ENCODE data around the gene STK25.

Gene STK25

DNA sequence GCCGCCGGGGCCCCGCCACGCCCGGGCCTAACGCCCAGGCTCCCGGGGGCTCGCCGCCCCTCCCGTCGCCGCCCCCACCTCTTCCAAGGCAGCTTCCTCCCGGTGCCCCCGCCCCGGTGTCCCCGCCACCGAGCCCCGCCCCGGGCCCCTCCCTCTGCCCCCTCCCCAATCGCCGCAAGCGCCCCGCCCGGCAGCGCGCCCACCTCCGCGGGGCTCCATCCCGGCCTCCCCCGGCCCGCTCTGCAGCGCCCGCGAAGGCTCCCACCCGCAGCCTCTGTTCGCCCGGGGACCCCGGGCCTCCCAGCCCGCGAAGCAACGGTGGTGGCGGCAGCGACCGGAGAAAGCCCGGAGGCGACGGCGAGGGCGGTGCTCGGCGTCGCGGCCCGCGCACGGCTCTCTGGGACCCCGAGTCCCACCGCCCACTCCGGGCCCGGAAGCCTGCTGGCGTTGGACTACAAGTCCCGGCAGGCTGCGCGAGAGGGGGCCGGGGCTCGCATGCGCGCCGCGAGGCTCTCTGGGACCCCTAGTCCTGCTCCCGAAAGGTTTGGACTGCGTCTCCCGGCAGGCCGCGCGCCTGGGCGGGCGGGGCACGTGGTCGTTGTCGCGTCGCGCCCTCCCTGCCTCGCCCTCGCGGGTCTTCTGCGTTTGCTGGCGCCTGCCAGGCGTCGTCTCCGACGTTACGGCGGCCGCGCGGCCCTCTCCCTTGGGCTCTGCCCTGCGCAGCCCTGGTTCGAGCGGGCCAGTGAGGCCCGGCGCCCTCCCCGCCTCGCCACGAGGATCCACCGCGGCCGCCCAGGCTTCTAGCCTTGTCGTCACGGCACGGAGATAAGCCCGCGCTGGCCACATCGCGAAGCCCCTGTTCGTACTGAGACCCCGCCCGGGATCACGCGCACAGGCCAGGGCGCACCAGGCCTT is at the start of gene STK25:
Gene STK25 (minus strand): TSS at position 345 of the 915 bp plus-strand sequence. CDS start 549 bp downstream, outside the sequence.
- DNase-seq: peak; percentile 98 to 99

- DNase-seq: no peak
These were observed 48.4 kb upstream of the STK25 start for GRCh38 chr2:241556746-241557145.

DNA sequence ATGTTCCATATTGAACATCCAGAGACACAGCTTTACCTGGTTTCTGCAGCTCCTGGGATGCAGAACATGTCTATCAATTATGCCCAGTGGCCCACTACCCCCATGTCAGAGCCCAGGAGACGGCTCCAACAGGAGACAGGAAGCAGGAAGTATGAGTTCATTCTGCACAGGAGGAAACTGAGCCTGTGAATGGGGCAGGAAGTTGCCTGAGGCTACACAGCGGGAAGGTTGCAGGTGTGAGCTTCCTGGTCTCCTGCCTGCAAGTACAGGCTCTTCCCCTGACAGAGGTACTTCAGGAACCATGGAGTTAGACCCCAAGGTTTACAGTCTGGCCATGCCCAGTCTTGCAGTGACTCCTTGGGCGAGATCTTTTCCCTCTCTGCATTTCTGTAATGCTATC is 47.3 kb upstream of the STK25 start:
- DNase-seq: no peak

GRCh38 chr2:241554610-241555322 is 46.4 kb upstream of the STK25 start:
- DNase-seq: no peak

DNA sequence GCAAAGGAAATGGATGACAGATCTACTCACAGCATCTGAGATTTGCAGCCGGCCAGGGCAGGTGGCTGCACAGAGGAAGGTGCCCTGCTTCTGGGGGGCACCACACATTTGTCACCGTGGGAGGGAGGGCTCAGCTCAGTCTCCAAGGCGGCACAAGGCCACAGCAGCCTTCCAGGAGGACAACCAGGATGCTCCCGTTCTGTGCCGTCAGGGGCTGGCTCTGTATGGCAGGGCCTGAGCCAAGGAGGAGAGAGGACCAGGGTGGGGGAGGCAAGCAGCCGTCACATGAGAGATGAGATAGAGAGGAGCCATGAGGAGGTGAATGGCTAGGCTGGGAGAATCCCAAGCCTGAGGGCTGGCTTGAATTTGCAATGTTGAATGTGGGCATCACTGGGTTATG is 45.6 kb upstream of the STK25 start:
- no peak for DNase-seq

DNA sequence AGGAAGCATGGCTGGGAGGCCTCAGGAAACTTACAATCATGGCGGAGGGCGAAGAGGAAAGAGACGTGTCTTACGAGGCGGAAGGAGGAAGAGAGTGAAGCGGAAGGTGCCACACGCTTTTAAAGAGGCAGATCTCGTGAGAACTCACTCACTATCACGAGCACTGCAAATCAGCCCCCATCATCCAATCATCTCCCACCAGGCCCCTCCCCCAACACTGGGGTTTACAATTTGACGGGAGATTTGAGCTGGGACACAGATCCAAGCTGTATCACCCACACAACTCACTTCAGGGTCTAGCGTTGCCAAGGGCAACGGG is 45.1 kb upstream of the STK25 start:
- DNase-seq: no peak

- DNase-seq: no peak
These were observed 43.8 kb upstream of the STK25 start for GRCh38 chr2:241551998-241552737.

DNA sequence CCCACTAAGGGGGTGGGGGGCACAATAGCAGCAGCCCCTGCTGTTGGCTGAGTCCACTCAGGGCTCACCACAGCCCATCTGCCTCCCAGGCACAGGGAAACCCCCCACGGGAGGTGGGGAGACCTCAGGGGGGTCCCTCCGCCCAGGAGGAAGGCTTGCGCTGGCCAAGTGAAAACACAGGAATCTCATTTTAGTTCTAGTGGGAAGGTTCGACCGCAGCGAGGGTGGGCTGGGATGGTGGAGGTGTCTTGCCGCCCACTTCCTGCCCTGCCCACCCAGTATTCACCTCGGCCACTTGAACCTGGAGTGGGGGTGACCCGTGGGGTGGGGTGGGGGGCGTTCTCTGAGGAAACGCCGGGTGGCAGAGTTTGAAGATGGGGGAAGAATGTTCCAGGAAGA is 43.2 kb upstream of the STK25 start:
- DNase-seq: no peak

GRCh38 chr2:241550616-241551580 is 42.5 kb upstream of the STK25 start:
- DNase-seq: no peak

- no peak for DNase-seq
These were observed 40.1 kb upstream of the STK25 start for GRCh38 chr2:241548451-241548835.

- DNase-seq: no peak
These were observed 39.5 kb upstream of the STK25 start for GRCh38 chr2:241547781-241548450.

GRCh38 chr2:241546771-241547498 is 38.6 kb upstream of the STK25 start:
- no peak for DNase-seq

DNA sequence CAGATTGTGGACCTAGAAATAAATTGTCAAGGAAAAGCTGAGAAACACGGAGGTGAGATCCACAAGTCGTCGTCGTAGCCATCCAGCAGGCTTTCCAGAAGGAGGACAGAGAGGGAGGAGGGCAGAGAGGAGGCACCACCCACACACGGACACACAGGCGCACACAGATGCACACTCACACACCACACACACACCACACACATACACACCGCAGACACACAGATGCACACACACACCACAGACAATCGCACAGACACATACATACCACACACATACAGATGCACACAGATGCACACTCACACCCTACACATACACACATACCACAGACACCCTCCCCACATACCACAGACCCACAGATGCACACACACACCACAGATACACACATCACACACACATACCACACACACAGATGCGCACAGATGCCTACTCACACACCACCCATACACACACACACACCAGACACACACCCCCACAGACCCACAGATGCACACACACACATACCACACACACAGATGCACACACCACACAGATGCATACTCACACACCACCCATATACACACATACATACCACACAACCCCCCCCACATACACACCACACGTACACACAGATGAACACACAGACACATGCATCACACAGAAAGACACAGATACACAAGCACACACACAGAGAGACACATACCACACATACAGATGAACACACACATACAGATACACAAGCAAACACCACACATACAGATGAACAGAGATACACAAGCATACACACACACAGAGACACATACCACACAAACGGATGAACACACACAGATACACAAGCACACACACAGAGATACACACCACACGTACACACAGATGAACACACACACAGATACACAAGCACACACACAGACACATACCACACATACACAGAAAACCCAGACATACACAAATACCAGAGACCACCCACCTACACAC is 37.4 kb upstream of the STK25 start:
- DNase-seq: no peak

DNA sequence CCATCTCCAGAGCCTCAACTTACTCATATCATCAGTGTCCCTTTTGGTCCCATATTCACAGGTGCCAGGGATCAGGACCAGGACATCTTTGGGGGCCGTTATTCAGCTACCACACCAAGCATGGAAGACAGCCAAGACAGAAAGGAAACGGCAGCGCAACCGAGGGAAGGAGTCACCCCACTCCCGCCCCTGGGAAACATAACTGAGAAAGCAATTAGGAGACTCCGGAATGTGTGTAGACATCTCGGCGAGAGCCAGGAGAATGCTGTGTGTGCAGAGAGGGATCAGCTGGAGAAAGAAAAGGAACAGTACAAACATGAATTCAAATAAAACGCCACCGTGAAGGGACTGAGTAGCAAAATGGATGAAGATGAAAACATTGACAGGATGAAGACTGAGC is 36.7 kb upstream of the STK25 start:
- no peak for DNase-seq

DNA sequence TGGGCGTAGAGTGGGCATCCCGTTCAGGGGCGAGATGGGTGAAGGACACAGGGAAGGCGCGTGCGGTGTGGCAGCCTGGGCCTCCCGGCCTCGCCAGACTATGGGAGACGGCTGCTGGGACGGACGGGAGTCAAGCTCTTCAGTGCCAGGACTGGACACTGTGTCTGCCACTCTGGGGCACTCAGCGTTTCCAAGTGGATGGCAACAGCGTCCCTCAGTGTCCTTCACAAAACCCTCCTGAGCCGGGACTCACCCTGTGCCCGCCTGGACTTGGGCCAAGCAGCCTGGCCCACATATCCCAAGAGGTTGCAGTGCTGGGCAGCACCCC is 33.9 kb upstream of the STK25 start:
- DNase-seq: no peak

DNA sequence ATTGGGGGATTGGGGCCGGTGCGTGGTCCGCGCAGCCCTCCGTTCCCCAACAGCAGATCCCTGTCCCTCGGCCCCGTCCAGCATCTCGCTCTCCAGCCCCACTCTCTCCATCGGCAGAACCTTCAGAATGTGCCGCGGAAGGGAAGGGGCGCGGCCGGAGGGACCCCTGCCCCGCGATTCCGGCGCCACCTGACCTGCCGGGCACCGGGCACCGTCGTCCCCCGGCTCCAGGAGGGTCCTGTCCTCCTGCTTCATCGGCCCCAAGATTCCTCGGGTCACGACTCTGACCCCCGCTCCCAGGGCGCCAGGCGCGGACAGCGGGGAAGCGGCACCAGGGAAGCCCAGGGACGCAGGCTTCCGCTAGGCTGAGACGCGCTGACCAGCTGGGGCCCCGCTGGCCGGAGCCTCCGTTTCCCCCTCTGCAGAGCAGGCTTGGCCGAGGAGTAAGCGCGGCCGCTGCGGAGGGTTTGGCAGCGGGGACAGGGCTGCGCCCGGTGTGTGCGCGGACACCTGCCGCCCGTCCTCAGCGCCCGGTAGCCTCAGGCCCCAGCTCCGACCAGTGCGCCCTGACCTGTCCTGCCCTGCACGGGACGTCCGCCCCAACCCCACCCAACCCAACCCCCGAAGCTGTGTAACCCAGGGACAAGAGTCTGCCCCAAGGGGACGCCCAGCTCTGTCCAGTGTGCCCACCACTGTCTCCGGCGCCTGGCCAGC is 33.3 kb upstream of the STK25 start:
- no peak for DNase-seq

DNA sequence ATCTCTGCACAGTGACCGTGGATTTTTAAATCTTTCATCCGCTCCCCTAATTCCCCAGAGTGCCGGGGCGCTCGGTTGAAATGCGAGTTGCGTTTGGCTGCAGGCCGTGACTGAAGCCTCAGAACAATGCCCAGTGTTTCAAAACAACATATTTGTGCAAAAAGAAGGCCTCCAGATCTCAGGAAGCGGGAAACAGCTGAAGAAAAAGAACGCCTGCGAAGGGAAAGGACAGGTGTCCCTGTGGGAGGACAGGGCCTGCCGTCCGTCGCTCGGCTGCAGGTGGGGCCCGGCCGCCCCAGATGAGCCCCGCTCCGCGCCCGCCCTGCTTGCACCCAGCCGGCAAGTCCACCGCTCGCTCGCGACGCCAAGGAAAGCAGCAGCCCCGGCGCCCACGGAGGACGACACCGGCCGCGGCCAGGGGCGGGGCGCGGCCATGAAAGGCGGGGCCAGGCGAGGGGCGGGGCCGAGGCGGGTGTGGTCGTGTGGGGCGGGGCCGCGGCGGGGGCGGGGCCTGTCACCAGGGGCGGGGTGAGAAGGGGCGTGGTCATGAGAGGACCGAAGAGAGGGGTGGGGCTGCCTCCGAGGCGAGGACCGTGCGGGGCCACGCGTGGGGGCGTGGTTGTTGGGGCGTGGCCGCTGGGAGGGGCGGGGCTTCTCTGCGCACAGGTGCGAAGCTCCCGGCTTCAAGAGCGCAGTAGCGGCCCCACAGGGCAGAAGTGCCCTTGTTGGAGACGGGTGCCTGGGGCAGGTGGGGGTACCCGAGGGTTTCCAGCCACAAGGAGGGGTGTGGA is 32.6 kb upstream of the STK25 start:
- DNase-seq: peak; percentile 45 to 50

DNA sequence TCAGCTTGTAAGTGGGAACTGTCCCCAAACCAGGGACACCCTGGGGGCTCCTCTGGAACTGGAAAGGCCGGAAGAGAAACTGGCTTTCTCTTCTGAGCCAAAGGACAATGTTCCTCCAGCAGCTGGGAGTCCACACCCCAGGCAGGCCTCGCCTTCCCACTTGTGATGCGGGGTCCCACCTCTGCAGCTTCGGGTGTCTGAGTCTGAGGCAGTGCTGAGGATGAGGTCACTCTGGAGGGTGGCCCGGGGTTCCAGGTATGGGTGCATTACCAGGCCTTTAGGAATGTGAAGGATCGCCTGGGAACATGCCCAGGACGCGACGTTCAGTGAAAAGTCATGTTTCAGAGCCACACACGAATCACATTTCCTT is 32.0 kb upstream of the STK25 start:
- DNase-seq: no peak

Data from stimulated activated CD4-positive, alpha-beta T cell treated with anti-CD3 and anti-CD28 coated beads, Interleukin-4, amount 100 ng/mL, for 4 hours (primary cell).